ENCODE data around the gene GRIN1.
A peak's percentile ranks its signal among the peaks of the same experiment; 100 is the strongest.

GRIN1 gene

GRCh38 chr9:137167747-137168572 lies 29.0 kb downstream of the GRIN1 start:
- Histone ChIP-seq H3K4me3 (ENCODE audit: low read depth, low read length) (no peak overlapping the region; the same call in 1 of the 2 replicates), H3K4me1 (ENCODE audit: control insufficient read depth, insufficient read depth, low read length) (no peaks in the 10 kb centered on the region; the same call in 1 of the 2 replicates), H3K9me3 (ENCODE audit: control insufficient read depth, insufficient read depth, low read depth, low read length) (no peaks in the 10 kb centered on the region), H3K27ac (ENCODE audit: extremely low read depth, low read depth, low read length) (no peak overlapping the region), H3K36me3 (ENCODE audit: control insufficient read depth in 2 of 2, insufficient read depth in 1 of 2, low read length in 2 of 2) (no peaks in the 10 kb centered on the region)
- POLR2A ChIA-PET: interaction anchor here (0.6 to 7.4 kb wide), 8 partner anchors 8 to 89 kb away, joined by 3 to 53 read pairs (median 6); partner anchors contain the start of genes ANAPC2 and SSNA1
- CTCF ChIA-PET: interaction anchor here (1.6 kb wide), 1 partner anchor 22 kb away, joined by 4 read pairs; no protein-coding TSS in a partner anchor
- no peak for TF ChIP-seq REPIN1 (tag by site-specific recombination; IDR thresholded peaks at IDR 0.05; ENCODE audit: low read depth)
- no peak for TF ChIP-seq ZNF239 (tag by site-specific recombination; IDR thresholded peaks at IDR 0.05)
- no peak for TF ChIP-seq ZNF548 (tag by site-specific recombination; IDR thresholded peaks at IDR 0.05)
- TF ChIP-seq IKZF3 (tag by site-specific recombination; IDR thresholded peaks at IDR 0.05): no peak
- TF ChIP-seq ZNF23 (tag by site-specific recombination; IDR thresholded peaks at IDR 0.05; ENCODE audit: borderline replicate concordance): no peak
- TF ChIP-seq FEZF1 (tag by site-specific recombination; IDR thresholded peaks at IDR 0.05): no peak
- TF ChIP-seq ZNF747 (tag by site-specific recombination; IDR thresholded peaks at IDR 0.05): no peak
- TF ChIP-seq ZNF488 (tag by site-specific recombination; IDR thresholded peaks at IDR 0.05): no peak
- no peak for TF ChIP-seq SALL2 (tag by site-specific recombination; IDR thresholded peaks at IDR 0.05; ENCODE audit: borderline replicate concordance)
- no peak for TF ChIP-seq ZNF626 (tag by site-specific recombination; IDR thresholded peaks at IDR 0.05)
- TF ChIP-seq PRDM10 (tag by site-specific recombination; IDR thresholded peaks at IDR 0.05): no peak
- TF ChIP-seq ZNF544 (tag by site-specific recombination; IDR thresholded peaks at IDR 0.05): no peak
- no peak for TF ChIP-seq ZNF529 (tag by site-specific recombination; IDR thresholded peaks at IDR 0.05; ENCODE audit: insufficient replicate concordance)
- TF ChIP-seq ZFP3 (tag by site-specific recombination; IDR thresholded peaks at IDR 0.05; ENCODE audit: low read depth): no peak
- TF ChIP-seq ZNF623 (tag by site-specific recombination; IDR thresholded peaks at IDR 0.05): no peak
- no peak for TF ChIP-seq ZNF175 (tag by site-specific recombination; IDR thresholded peaks at IDR 0.05)
- TF ChIP-seq ZNF596 (tag by site-specific recombination; IDR thresholded peaks at IDR 0.05): no peak
- no peak for TF ChIP-seq ZNF518A (tag by site-specific recombination; conservative IDR thresholded peaks at IDR 0.05; ENCODE audit: low read depth)
- no peak for TF ChIP-seq ZNF664 (tag by site-specific recombination; IDR thresholded peaks at IDR 0.05)
- no peak for TF ChIP-seq HOXA7 (CRISPR knock-in tag; IDR thresholded peaks at IDR 0.05; ENCODE audit: borderline replicate concordance)
- TF ChIP-seq ZNF660 (tag by site-specific recombination; IDR thresholded peaks at IDR 0.05): no peak
- no peak for TF ChIP-seq GFI1B (tag by site-specific recombination; IDR thresholded peaks at IDR 0.05)
- TF ChIP-seq ZNF132 (tag by site-specific recombination; IDR thresholded peaks at IDR 0.05; ENCODE audit: borderline replicate concordance): no peak
- no peak for TF ChIP-seq HOXC10 (CRISPR knock-in tag; IDR thresholded peaks at IDR 0.05)
- no peak for TF ChIP-seq MEIS1 (CRISPR knock-in tag; IDR thresholded peaks at IDR 0.05; ENCODE audit: borderline replicate concordance)
- TF ChIP-seq ZSCAN18 (tag by site-specific recombination; IDR thresholded peaks at IDR 0.05): no peak
- peak; percentile 65; the same call in 1 of the 2 replicates for TF ChIP-seq KLF16 (tag by site-specific recombination; IDR thresholded peaks at IDR 0.05)
- TF ChIP-seq OVOL3 (tag by site-specific recombination; IDR thresholded peaks at IDR 0.05): no peak

Measured in HEK293 (cell line).